HepG2 (cell line): ENCODE results near the gene MYL3. TPM values are rescaled to one million over a fixed set of nuclear protein-coding genes. Genes with fewer than 3 reads are reported as not detected.

ENCODE experiments used
- ATAC-seq: fragments of 200-7000 bp; cut with Tn5 transposase; 3 replicates; pipeline ENCODE4 v1.9.1; 2020; ENCODE audit warnings: mild to moderate bottlenecking, moderate library complexity
- BruUV-seq: library from RNA; stranded (reverse); fragments of 400-500 nt; replicated peaks from 2 replicates; lab custom pipeline; 2021; lab: Mats Ljungman, UMichigan
- CTCF ChIA-PET: fragments of 300-600 bp; formaldehyde crosslinking; extraction: SDS; loops from one replicate; lab custom pipeline; 2021; ENCODE audit warnings: low total read pairs, inconsistent platforms, low intra/inter-chr PET ratio; lab: Yijun Ruan, JAX
- POLR2A ChIA-PET: fragments of 350-600 bp; sonication (Branson Sonifier 250); formaldehyde crosslinking; loops from one replicate; lab custom pipeline; 2020; ENCODE audit warnings: antibody characterized with exemption, inconsistent platforms; lab: Yijun Ruan, JAX
- DNase-seq: peaks from one replicate; pipeline ENCODE4 v3.0.0-alpha.2; 2015; ENCODE audit warnings: low spot score
- FAIRE-seq: peaks from 3 replicates; lab custom pipeline; 2011; peaks lifted over from hg19 to GRCh38; lab: Jason Lieb, UNC
- H2AFZ ChIP-seq: one replicate; pipeline ENCODE4 v1.6.1; 2011; ENCODE audit warnings: low read length, inconsistent platforms
- H3K27ac ChIP-seq: fragments of 300-600 bp; 3 replicates; pipeline ENCODE4 v1.8.0; 2011; ENCODE audit warnings: mixed run types, mild to moderate bottlenecking, mixed read lengths, low read length, inconsistent platforms; ENCODE audit not compliant: insufficient read depth; ENCODE audit errors: extremely low read length
- H3K27me3 ChIP-seq, 2 experiments: fragments of 200-600 bp in 1 of 2; 2 replicates in 1 of 2; 3 replicates in 1 of 2; pipeline versions ENCODE4 v1.6.0 to v1.8.0; 2011; ENCODE audit warnings: low read length in 2 of 2, mild to moderate bottlenecking in 2 of 2, moderate library complexity in 2 of 2, inconsistent platforms in 1 of 2; ENCODE audit not compliant: insufficient read depth in 2 of 2, control insufficient read depth in 1 of 2
- H3K36me3 ChIP-seq, 2 experiments: fragments of 200-600 bp in 1 of 2; replicated peaks in 1 of 2; 2 replicates in 1 of 2; 3 replicates in 1 of 2; pipeline versions ENCODE4 v1.5.1 to v1.8.0; 2011; ENCODE audit warnings: low read length in 2 of 2, inconsistent platforms in 1 of 2; ENCODE audit not compliant: insufficient read depth in 2 of 2, control insufficient read depth in 1 of 2
- H3K4me1 ChIP-seq: 2 replicates; pipeline ENCODE4 v1.5.1; 2012; ENCODE audit warnings: low read length, inconsistent platforms; ENCODE audit not compliant: insufficient read depth
- H3K4me2 ChIP-seq: 2 replicates; pipeline ENCODE4 v1.6.0; 2011; ENCODE audit warnings: low read depth, low read length, inconsistent platforms
- H3K4me3 ChIP-seq, 3 experiments: fragments of 200-600 bp in 1 of 3; sonication (generic), shearing (Covaris generic) in 1 of 3; replicated peaks in 1 of 3; 2 replicates each; pipeline ENCODE4 v1.5.1; 2011 to 2016; ENCODE audit warnings: low read length in 3 of 3, inconsistent platforms in 2 of 3, low read depth in 2 of 3, mild to moderate bottlenecking in 2 of 3, control low read depth in 1 of 3, mixed read lengths in 1 of 3; ENCODE audit not compliant: insufficient read depth in 1 of 3
- H3K79me2 ChIP-seq: one replicate; pipeline ENCODE4 v1.6.1; 2011; ENCODE audit warnings: low read length, inconsistent platforms; ENCODE audit not compliant: insufficient read depth
- H3K9ac ChIP-seq: 2 replicates; pipeline ENCODE4 v1.6.0; 2011; ENCODE audit warnings: mild to moderate bottlenecking, low read depth, low read length, inconsistent platforms; ENCODE audit not compliant: insufficient read depth
- H3K9me3 ChIP-seq: 2 replicates; pipeline ENCODE4 v1.5.1; 2012; ENCODE audit warnings: mild to moderate bottlenecking, low read length
- H4K20me1 ChIP-seq: 2 replicates; pipeline ENCODE4 v1.6.0; 2011; ENCODE audit warnings: inconsistent platforms, mild to moderate bottlenecking, low read length, moderate library complexity; ENCODE audit not compliant: insufficient read depth
- BRCA1 ChIP-seq: sonication (generic); formaldehyde crosslinking; IDR thresholded peaks from 2 replicates; pipeline ENCODE4 v1.4.0; 2020; ENCODE audit warnings: missing genetic modification reagents
- CHCHD3 ChIP-seq: sonication (generic); formaldehyde crosslinking; IDR thresholded peaks from 2 replicates; pipeline ENCODE4 v1.8.0; 2022; ENCODE audit warnings: mild to moderate bottlenecking, missing genetic modification reagents, moderate library complexity
- FOXJ3 ChIP-seq: sonication (generic); formaldehyde crosslinking; IDR thresholded peaks from 2 replicates; pipeline ENCODE4 v1.4.0; 2020; ENCODE audit warnings: missing genetic modification reagents, mild to moderate bottlenecking, borderline replicate concordance
- FOXO1 ChIP-seq: sonication (generic); formaldehyde crosslinking; IDR thresholded peaks from 2 replicates; pipeline ENCODE4 v1.4.0; 2020; ENCODE audit warnings: missing genetic modification reagents
- KAT2B ChIP-seq: fragments of 150-350 bp; IDR thresholded peaks from 2 replicates; pipeline ENCODE4 v1.6.1; 2014; ENCODE audit warnings: low read depth, low read length, borderline replicate concordance
- KDM5A ChIP-seq: fragments of 200-600 bp; sonication (generic); IDR thresholded peaks from 2 replicates; pipeline ENCODE4 v1.7.0; 2018; ENCODE audit warnings: antibody characterized with exemption, mild to moderate bottlenecking, low read length, borderline replicate concordance
- KLF11 ChIP-seq: IDR thresholded peaks from 2 replicates; pipeline ENCODE4 v1.6.1; 2016; ENCODE audit warnings: missing compliant biosample characterization
- KLF13 ChIP-seq: sonication (generic); formaldehyde crosslinking; IDR thresholded peaks from 2 replicates; pipeline ENCODE4 v1.4.0; 2020; ENCODE audit warnings: mild to moderate bottlenecking, missing genetic modification reagents
- ZMYM3 ChIP-seq: sonication (generic); formaldehyde crosslinking; IDR thresholded peaks from 2 replicates; pipeline ENCODE4 v1.5.1; 2020; ENCODE audit warnings: mild to moderate bottlenecking, missing genetic modification reagents
- ZNF205 ChIP-seq: IDR thresholded peaks from 2 replicates; pipeline ENCODE4 v1.6.1; 2018; ENCODE audit warnings: missing biosample characterization, missing genetic modification reagents
- ZNF263 ChIP-seq: sonication (generic); formaldehyde crosslinking; IDR thresholded peaks from 2 replicates; pipeline ENCODE4 v1.4.0; 2020; ENCODE audit warnings: missing genetic modification reagents
- ZNF292 ChIP-seq: sonication (generic); formaldehyde crosslinking; IDR thresholded peaks from 2 replicates; pipeline ENCODE4 v1.8.1; 2022; ENCODE audit warnings: mild to moderate bottlenecking, low read depth, missing genetic modification reagents, borderline replicate concordance
- ZNF660 ChIP-seq: sonication (generic); formaldehyde crosslinking; IDR thresholded peaks from 2 replicates; pipeline ENCODE4 v1.5.1; 2020; ENCODE audit warnings: mild to moderate bottlenecking, low read depth, missing genetic modification reagents, borderline replicate concordance
- ZNF749 ChIP-seq: sonication (generic); formaldehyde crosslinking; IDR thresholded peaks from 2 replicates; pipeline ENCODE4 v1.8.0; 2022; ENCODE audit warnings: mild to moderate bottlenecking, missing genetic modification reagents, moderate library complexity, borderline replicate concordance
- WGBS: methylation state at CpG from one replicate; pipeline ENCODE4 v1.1.6; 2017; ENCODE audit warnings: low lambda C conversion rate; 5-methylcytosine and 5-hydroxymethylcytosine counted together
- in situ Hi-C: cut with HindIII; loops from 2 replicates; pipeline ENCODE4 v1.10.0; 2017; ENCODE audit warnings: low pct_unique_long_range_greater_than_20kb; ENCODE audit not compliant: extremely low pct_ligation_motif_present
- intact Hi-C: fragments of 100-400 bp; cut with micrococcal nuclease; formaldehyde crosslinking; loops from one replicate; pipeline ENCODE4 v1.10.0; 2022; ENCODE audit not compliant: unreplicated experiment
- polyA plus RNA-seq, 8 experiments: library from polyadenylated mRNA; depleted of rRNA in 3 of 8; stranded (reverse) in 7 of 8; unstranded in 1 of 8; fragments of >200 nt; fragmentation: Illumina TruSeq in 4 of 8; extraction: Trizol in 4 of 8; gene quantifications; 2 replicates each; pipeline versions ENCODE4 v1.2.1 to v1.2.3, GENCODE V29; 2011 to 2016; ENCODE audit warnings: low read depth in 4 of 8, missing spikeins in 1 of 8, mixed read lengths in 1 of 8; ENCODE audit not compliant: insufficient read depth in 1 of 8
- total RNA-seq, 5 experiments: library from RNA; depleted of rRNA; stranded (reverse); fragments of >200 nt; fragmentation: Illumina TruSeq; extraction: Trizol; gene quantifications; 2 replicates each; pipeline ENCODE4 v1.2.3, GENCODE V29; 2016; ENCODE audit warnings: low read depth in 1 of 5
- TF ChIP-seq, protein P1 (sequence below): IDR thresholded peaks from 2 replicates; pipeline ENCODE4 v1.6.1; 2012; ENCODE audit warnings: low read length, improper control_type of control experiment
- TF ChIP-seq, protein P2 (sequence below): sonication (generic); formaldehyde crosslinking; IDR thresholded peaks from 2 replicates; pipeline ENCODE4; 2020; ENCODE audit warnings: missing genetic modification reagents, mild to moderate bottlenecking, borderline replicate concordance
- TF ChIP-seq, protein P3 (sequence below): sonication (generic); formaldehyde crosslinking; IDR thresholded peaks from 2 replicates; pipeline ENCODE4 v1.5.0; 2020; ENCODE audit warnings: missing genetic modification reagents

The MYL3 gene
- total and polyA plus RNA-seq, 2 of the 13 experiments (the other 11 are each of a cell fraction or from before 2014, with no cell fraction given): not detected

DNA sequence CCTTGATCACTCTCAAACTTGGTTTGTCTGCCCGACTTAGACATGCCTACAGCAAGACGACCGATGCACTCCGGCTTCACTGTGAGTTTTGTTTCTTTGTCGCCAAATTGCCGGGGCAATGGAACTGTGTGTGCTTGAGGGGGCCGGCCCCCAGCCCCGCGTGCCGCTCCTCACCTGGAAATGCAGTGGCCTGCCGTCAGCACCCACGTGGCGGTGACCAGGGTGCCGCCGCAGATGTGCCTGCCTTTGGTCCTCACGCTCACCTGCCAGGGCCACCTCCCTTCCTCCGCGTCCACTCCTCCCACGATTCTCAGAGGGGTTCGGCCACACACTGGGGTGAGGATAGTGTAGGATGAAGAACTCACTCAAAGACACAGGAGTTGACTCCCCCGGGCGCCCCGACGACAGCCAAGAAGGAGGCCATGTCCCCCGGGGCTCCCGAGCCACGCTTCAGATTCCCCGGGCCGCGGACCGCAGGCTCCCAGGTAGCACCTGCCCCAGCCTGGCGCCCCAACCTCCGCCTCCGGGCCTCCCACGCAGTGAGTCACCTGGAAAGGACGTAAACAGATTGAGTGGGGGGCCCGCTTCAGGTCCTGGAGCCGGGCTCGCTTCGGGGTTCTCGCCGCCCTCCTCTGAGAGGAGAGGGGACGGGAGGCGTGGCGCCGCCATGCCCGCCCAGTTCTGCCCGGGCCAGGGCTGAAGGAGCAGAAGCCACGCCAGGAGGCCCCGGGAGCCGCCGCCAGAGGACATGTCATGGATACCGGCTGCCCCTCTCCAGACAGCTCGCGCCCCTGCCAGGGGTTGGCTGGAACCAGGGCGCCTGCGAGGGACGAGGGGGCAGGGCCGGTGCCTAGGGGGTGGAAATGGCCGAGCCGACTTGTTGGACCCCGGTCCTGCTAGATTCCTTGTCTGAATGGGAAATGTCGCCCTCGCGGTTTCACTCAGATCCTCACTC, 29.6 kb downstream of the MYL3 start:
- Histone ChIP-seq H3K9ac (no peak overlapping the region), H3K27ac (no peak overlapping the region), H3K9me3 (no peaks in the 10 kb centered on the region), H3K27me3 (0 out of 5 replicates have a peak, but pooled peaks cover 0 to 6% of the 10 kb centered on the region in 2 experiments), H3K4me2 (no peak overlapping the region), H3K79me2 (no peaks in the 10 kb centered on the region), H4K20me1 (no peaks in the 10 kb centered on the region), H3K4me1 (no peaks in the 10 kb centered on the region), H3K36me3 (no peaks in the 10 kb centered on the region), H2AFZ (no peak overlapping the region), H3K4me3 (no peak overlapping the region)
- in situ Hi-C loops (no loop called here), intact Hi-C loops (no loop called here)
- ChIA-PET POLR2A (no interaction called here), CTCF (no interaction called here)
- BruUV-seq: no TSS peak
- no peak for ATAC-seq
- 62% methylated on average over 38 of the region's 65 CpGs for WGBS
- FAIRE-seq: no peak
- no peak for DNase-seq
- TF ChIP-seq KLF11 (CRISPR knock-in tag): no peak
- TF ChIP-seq FOXO1 (CRISPR knock-in tag): no peak
- TF ChIP-seq ZMYM3 (CRISPR knock-in tag): no peak
- TF ChIP-seq ZNF660: no peak
- no peak for TF ChIP-seq FOXJ3
- TF ChIP-seq, protein P1, sequence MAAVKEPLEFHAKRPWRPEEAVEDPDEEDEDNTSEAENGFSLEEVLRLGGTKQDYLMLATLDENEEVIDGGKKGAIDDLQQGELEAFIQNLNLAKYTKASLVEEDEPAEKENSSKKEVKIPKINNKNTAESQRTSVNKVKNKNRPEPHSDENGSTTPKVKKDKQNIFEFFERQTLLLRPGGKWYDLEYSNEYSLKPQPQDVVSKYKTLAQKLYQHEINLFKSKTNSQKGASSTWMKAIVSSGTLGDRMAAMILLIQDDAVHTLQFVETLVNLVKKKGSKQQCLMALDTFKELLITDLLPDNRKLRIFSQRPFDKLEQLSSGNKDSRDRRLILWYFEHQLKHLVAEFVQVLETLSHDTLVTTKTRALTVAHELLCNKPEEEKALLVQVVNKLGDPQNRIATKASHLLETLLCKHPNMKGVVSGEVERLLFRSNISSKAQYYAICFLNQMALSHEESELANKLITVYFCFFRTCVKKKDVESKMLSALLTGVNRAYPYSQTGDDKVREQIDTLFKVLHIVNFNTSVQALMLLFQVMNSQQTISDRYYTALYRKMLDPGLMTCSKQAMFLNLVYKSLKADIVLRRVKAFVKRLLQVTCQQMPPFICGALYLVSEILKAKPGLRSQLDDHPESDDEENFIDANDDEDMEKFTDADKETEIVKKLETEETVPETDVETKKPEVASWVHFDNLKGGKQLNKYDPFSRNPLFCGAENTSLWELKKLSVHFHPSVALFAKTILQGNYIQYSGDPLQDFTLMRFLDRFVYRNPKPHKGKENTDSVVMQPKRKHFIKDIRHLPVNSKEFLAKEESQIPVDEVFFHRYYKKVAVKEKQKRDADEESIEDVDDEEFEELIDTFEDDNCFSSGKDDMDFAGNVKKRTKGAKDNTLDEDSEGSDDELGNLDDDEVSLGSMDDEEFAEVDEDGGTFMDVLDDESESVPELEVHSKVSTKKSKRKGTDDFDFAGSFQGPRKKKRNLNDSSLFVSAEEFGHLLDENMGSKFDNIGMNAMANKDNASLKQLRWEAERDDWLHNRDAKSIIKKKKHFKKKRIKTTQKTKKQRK: no peak
- TF ChIP-seq, protein P2, sequence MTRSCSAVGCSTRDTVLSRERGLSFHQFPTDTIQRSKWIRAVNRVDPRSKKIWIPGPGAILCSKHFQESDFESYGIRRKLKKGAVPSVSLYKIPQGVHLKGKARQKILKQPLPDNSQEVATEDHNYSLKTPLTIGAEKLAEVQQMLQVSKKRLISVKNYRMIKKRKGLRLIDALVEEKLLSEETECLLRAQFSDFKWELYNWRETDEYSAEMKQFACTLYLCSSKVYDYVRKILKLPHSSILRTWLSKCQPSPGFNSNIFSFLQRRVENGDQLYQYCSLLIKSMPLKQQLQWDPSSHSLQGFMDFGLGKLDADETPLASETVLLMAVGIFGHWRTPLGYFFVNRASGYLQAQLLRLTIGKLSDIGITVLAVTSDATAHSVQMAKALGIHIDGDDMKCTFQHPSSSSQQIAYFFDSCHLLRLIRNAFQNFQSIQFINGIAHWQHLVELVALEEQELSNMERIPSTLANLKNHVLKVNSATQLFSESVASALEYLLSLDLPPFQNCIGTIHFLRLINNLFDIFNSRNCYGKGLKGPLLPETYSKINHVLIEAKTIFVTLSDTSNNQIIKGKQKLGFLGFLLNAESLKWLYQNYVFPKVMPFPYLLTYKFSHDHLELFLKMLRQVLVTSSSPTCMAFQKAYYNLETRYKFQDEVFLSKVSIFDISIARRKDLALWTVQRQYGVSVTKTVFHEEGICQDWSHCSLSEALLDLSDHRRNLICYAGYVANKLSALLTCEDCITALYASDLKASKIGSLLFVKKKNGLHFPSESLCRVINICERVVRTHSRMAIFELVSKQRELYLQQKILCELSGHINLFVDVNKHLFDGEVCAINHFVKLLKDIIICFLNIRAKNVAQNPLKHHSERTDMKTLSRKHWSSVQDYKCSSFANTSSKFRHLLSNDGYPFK: no peak
- TF ChIP-seq KLF13 (CRISPR knock-in tag): no peak
- TF ChIP-seq ZNF205 (CRISPR knock-in tag): no peak
- TF ChIP-seq, protein P3, sequence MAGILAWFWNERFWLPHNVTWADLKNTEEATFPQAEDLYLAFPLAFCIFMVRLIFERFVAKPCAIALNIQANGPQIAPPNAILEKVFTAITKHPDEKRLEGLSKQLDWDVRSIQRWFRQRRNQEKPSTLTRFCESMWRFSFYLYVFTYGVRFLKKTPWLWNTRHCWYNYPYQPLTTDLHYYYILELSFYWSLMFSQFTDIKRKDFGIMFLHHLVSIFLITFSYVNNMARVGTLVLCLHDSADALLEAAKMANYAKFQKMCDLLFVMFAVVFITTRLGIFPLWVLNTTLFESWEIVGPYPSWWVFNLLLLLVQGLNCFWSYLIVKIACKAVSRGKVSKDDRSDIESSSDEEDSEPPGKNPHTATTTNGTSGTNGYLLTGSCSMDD (CRISPR knock-in tag): no peak
- no peak for TF ChIP-seq KAT2B
- TF ChIP-seq ZNF749 (CRISPR knock-in tag): no peak
- no peak for TF ChIP-seq KDM5A
- TF ChIP-seq CHCHD3 (CRISPR knock-in tag): no peak
- TF ChIP-seq ZNF292: no peak
- TF ChIP-seq BRCA1 (CRISPR knock-in tag): no peak
- TF ChIP-seq ZNF263 (CRISPR knock-in tag): no peak
